GM20000 (cell line): ENCODE data around the gene MRPS6.

Experiments used
- DNase-seq: peaks from one replicate; pipeline ENCODE4 v3.0.0; 2012; ENCODE audit warnings: low spot score
- CTCF ChIP-seq: IDR thresholded peaks from 2 replicates; pipeline ENCODE4 v1.5.1; 2012; ENCODE audit warnings: mild to moderate bottlenecking, control low read depth; ENCODE audit errors: extremely low read depth, missing control alignments

The MRPS6 gene

DNA sequence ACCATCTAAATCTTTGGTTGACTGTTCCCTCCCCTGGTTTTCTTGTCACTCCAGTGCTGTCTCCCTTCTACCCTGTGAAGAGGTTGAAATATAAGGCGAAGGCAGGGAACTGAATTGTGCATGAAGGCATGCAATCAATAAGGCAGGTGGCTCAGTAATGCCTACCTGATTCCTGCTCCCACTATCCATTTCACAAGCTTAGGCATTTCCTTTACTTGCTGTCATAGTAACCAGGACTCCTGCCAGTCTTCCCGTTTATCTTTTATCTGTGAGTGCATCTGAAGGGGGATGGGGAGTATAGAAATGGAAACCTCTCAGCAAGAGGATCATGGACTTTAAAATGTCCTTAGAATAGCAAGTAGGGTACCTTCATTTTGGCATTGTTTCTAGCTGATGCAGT lies 40.5 kb downstream of the MRPS6 start:
- no peak for DNase-seq
- TF ChIP-seq CTCF, result no peak

- TF ChIP-seq CTCF, result no peak
- no peak for DNase-seq
These were observed 41.8 kb downstream of the MRPS6 start for GRCh38 chr21:34115160-34115559.

- TF ChIP-seq CTCF, result no peak
- DNase-seq, result no peak
These were observed 43.2 kb downstream of the MRPS6 start for GRCh38 chr21:34116569-34116968.

DNA sequence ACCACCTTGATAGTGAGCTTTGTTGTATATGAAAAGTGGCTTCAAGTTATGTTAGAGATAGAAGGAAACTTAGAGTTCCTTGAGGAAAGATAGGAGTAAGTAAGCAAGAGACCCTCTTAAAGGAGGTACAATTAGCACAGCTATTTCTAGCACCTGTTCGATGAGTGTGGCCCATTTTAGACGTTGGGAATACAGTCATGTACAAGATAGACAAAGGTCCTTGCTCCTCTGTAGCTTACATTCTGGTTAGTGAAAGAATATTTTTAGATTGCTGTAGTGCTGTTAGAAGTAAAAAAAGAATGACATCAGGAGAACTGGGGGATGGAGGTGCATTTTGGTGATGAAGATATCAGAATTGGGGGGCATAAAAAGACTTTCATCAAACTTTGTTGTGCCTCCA lies 47.5 kb downstream of the MRPS6 start:
- DNase-seq, result no peak
- no peak for TF ChIP-seq CTCF

- no peak for DNase-seq
- no peak for TF ChIP-seq CTCF
These were observed 48.7 kb downstream of the MRPS6 start for GRCh38 chr21:34122047-34122446.

- no peak for TF ChIP-seq CTCF
- no peak for DNase-seq
These were observed 50.2 kb downstream of the MRPS6 start for GRCh38 chr21:34123609-34124008.

GRCh38 chr21:34126269-34126668 lies 52.9 kb downstream of the MRPS6 start:
- TF ChIP-seq CTCF, result no peak
- DNase-seq, result no peak

GRCh38 chr21:34126691-34127090 lies 53.3 kb downstream of the MRPS6 start:
- no peak for DNase-seq
- TF ChIP-seq CTCF, result no peak
